ENCODE measurements around the gene YJU2.

YJU2 gene

DNA sequence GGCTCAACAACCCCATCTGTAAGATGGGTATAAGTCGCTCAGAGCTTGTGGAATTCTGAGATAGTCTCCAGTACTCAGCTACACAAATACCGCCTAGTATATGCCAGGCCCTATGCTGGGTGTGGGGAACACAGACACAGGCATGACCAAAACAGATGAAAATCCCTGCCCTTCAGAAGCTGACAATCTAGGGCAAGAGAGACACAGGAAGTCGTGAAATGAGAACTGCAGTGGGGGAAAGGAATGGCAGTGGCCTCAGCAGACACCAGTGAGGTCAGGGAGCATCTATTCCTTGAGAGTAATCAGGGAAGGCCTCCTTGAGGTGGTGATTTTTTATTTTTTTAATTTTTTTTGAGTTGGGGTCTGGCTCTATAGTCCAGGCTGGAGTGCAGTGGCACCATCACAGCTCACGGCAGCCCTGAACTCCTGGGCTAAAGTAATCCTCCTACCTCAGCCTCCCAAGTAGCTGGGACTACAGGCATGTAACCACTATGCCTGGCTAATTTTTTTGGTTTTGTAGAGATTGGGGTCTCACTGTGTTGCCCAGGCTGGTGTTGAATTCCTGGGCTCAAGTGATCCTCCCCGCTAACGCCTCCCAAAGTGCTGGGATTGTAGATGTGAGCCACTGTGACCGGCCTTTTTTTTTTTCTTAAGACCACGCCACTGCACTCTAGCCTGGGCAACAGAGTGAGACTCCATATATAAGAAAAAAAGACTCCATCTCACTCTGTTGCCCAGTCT is 52.1 kb downstream of the YJU2 start:
- DNase-seq (ENCODE audit: low spot score), result no peak

DNA sequence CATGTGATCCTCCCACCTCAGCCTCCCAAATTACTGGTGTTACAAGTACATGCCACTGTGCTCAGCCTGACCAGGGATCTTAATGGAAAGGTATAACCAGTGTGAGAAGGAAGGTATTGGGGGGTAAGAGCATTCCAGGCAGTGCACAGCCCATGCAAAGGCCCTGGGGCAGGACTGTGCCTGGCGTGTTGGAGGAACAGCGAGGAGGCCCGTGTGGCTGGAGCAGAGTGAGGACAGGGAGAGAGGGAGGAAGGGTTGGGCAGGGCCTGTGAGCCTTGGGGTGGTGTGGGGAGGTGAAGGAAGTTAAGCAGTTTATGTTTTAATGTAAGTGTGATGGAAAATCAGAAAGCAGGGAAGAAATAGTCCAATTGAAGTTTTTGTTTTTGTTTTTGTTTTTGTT is 53.7 kb downstream of the YJU2 start:
- DNase-seq (ENCODE audit: low spot score), result no peak

DNA sequence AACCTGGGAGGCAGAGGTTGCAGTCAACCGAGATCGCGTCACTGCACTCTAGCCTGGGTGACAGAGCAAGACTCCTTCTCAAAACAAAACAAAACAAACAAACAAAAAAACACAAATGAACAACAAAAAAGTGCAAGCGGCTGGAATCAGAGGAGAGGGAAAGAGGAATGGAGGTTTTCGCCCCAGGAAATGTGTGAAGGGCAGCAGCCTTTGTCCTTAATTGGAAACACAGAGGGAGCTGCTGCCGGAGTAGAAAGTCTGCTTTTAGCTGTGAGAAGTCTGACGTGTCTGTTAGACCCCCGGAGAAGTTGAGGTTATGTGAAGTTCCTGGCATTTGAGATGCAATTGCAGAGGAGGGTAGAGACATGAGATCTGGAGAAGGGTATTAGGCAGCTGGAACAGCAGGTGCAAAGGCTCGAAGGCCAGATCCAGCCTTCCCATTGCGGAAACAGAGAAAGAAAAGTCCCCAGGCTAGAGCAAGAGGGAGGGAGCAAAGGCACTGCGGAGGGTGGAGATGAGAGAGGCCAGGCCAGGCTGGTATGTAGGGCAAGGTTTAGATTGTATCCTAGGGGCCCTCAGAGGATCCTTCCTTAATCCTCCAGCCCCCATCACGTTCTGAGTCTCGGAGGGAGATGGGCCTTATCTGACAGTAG is 54.8 kb downstream of the YJU2 start:
- no peak for DNase-seq (ENCODE audit: low spot score)

DNA sequence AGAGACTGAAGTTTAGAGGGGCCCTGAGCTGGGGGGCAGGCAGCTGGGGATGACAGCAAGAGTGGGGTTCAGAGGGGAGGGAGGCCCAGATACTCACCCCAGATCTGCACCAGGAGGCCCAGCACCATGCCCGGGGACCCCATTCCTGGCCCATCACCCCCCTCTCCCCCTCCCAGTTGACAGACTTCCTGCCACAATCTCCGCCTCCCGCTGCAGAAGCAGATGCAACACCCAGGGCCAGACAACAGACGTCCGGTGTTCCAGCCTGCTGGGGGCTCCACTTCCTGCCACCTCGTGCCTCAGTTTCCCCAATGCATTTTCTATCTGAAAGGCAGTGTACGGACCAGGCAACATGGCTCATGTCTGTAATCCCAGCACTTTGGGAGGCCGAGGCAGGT is 55.4 kb downstream of the YJU2 start, which contains the start of gene TMIGD2:
TSS of gene TMIGD2 (minus strand) at position 147 of the 398 bp plus-strand sequence. CDS start at position 143, 4 bp downstream.
- DNase-seq (ENCODE audit: low spot score), result no peak

DNA sequence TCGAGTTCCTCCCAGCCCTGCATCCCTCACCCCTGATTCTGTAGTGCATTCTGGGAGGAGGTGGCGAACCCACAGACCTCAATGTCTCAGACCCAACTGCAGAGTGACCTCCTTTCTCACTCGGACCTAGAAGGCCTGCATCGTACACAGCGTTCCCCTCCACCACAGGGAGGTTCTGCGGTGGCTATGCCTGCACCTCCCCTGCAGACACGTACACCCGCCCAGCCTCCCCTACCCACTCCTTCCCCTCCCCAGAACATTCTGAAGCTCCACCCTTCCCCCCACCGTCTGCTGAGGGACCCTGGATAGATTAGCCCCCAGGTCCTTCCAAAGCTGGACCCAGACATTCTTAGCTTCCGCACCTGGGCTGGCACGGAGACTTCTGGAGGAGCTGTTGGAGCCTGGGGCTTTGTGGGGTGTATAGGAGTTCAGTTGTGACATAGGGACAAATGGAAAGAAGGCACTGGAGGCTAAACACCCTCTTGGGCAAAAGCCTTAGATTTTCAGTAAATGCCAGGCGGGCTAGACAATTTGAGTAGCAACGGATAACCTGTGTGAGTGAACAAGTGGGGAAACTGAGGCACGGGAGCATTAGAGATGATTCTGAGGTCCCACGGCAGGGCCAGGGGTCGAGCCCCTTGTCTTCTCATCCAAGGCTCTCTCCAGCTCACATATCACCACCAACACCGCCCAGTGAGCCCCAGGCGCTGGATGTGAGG is 57.1 kb downstream of the YJU2 start:
- DNase-seq (ENCODE audit: low spot score), result no peak

DNA sequence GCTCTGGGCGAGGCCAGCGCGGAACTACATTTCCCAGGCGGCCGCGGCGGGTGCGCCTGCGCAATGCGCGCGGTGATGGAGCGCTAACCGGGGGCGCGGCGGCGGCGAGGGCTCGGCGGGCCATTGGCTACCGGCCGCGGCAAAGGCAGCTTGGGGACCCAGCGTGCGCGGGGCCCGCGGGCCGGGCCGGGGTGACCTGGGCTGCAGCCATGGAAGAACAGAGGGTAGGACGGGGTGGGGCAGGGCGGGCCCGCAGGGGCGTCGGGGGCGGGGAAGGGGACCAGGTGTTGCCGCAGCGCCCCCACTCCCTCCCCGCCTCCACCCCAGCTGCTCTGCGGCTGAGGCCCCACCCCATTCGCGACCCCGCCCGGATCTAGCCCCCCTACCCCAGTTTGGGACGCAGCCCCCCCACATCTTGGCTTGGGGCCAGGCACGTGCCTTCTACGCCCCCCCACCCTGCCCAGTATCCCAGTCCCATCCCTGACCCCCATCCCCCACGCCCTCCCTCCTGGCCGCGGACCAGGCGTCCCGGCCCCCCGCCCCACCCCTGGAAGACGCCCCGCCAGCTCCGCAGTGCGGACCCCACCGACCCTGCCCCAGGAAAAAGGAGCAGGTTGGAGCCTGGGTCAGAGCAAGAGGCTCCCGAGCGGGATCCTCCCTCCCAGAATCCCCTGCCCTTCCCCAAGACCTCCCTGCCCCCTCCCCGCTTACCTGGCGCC is 57.8 kb downstream of the YJU2 start, which contains the start of gene FSD1:
TSS of gene FSD1 (plus strand) at position 61 of the 719 bp plus-strand sequence. CDS start at position 210, 149 bp downstream.
- peak; percentile 29 for DNase-seq (ENCODE audit: low spot score)

DNA sequence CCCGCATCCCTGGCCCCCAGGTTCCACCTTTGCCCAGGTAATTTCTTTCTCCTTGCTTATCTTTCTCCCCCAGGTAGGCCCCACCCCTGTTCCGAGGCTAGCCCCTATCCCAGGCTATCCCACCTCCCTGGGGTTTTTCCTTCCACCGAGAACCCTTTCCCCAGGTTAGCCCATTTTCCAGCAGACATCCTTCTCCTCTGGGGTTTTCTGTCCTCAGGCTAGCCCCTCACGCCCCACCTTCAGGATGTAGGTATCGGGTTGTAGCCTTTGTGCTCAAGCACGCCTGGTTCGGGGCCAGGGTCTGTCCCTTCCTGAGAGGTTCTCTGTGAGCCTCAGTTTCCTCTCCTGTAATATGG is 58.4 kb downstream of the YJU2 start:
- DNase-seq (ENCODE audit: low spot score), result no peak

DNA sequence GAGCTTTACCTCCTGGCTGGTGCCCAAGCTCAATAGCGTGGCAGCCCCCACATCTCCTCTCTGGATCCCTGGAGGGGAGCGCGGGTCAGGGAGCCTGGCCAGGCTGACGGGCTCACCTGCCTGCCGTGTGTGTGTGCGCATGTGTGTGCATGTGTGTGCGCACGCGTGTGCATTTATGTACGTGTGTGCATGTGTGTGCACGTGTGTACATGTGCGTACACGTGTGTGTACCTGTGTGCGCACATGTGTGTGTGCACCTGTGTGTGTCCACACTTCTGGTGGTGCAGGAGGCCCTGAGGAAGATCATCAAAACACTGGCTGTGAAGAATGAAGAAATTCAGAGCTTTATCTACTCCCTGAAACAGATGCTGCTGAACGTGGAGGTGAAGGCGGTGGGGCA is 58.8 kb downstream of the YJU2 start:
- no peak for DNase-seq (ENCODE audit: low spot score)

DNA sequence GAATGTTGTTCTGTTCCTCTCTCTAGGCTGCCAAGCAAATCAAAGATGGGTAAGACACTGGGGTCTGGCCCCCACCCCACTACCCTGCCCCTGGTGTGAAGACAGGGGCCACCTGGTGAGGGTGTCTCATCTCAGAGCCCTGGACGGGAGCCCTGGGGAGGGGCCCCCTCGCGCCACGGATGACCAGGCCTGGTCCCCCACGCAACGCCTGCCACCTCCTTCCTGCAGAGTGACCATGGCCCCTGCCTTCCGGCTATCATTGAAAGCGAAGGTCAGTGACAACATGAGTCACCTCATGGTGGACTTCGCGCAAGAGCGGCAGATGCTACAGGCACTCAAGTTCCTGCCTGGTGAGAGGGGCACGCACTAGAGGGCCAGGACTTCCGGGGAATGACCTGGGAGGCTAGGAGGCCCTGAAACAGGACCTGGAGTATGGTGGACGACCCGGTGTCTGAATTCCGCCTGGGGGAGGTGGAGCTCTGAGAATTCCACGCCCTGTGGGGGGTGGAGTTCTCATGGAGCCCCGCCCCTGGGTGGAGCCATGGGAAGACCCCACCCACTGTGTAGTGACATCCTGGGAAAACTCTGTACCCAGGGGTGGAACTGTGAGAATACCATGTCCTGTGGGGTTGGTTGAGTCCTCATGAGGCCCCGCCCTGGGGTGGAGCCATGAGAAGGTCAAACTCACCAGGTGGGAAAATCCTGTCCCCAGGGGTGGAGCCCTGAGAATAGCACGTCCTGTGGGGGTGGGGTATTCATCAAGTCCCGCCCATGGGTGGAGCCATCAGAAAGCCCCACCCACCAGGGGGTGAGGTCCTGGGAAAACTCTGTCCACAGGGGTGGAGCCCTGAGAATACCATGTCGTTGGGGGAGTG is 63.6 kb downstream of the YJU2 start:
- no peak for DNase-seq (ENCODE audit: low spot score)

DNA sequence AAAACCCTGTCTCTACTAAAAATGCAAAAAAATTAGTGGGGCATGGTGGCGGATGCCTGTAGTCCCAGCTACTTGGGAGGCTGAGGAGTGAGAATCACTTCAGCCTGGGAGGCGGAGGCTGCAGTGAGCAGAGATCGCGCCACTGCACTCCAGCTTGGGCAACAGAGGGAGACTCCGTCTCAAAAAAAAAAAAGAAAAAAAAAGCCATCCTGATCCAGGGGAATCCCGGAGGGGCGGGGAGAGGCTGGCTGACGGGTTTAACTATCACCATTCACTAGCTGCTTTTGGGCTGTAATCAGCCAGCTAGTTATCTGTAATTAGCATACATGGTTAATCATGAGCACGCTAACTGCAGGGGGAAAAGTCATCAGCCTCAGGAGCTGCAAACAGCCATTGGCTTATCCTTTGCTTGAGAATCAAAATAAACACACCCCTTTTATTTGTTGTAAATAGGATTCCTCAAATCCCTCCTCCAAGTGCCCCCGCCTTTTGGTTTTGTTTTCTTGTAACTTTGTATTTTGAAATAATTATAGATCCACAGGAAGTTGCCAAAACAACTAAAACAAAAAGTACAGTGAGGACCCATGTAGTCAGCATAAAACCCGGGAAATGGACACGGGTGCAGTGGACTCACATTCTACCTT is 67.1 kb downstream of the YJU2 start:
- DNase-seq (ENCODE audit: low spot score), result no peak

DNA sequence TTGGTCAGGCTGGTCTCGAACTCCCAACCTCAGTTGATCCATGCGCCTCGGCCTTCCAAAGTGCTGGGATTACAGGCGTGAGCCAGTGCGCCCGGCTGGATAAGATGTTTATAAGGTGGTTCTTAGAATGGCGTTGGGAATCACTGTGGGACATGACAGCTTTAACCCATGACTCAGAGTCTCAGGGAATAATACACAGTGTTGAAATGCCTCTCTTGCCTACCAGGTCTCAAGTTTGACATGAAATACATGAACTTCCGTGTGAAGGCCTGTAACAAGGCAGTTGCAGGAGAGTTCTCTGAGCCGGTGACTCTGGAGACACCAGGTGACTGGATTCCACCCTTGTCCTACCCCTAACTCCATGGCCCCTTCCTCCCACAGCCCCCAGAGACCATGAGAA is 70.1 kb downstream of the YJU2 start:
- DNase-seq (ENCODE audit: low spot score), result no peak

DNA sequence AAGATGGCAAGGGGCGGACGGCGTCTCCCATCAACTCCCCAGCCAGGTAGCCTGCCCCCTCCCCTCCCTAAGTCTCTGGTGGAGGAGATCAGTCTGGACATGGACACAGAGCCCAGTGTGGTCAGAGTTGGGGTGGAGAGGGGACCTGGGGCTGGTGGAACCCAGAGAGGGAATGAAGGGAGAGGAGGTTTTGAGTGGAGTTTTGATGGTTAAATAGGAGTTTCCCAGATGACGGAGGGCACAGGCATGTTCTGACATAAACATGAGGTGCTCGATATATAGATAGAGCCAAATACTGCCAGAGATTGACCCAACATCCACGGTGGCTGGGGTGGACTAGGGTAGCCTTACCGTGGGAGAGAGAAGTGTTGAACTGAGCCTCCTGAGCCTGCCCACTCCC is 71.6 kb downstream of the YJU2 start:
- DNase-seq (ENCODE audit: low spot score), result no peak

Data from Ammon's horn (tissue), 1 donor.